Astrocyte (in vitro differentiated cells and primary cell): Measurements from ENCODE around the gene RHOB.

Source experiments
- CTCF ChIP-seq: IDR thresholded peaks from 2 replicates; pipeline ENCODE4 v1.5.1; 2011; ENCODE audit warnings: low read depth, mild to moderate bottlenecking, inconsistent platforms, low read length, moderate library complexity; ENCODE audit not compliant: insufficient read depth
- EZH2 ChIP-seq: IDR thresholded peaks from 2 replicates; pipeline ENCODE4 v1.6.1; 2012; ENCODE audit warnings: mild to moderate bottlenecking, low read length, inconsistent platforms; ENCODE audit not compliant: insufficient read depth

GRCh38 chr2:20424300-20425290 lies 22.3 kb upstream of the RHOB start:
- TF ChIP-seq CTCF: no peak
- no peak for TF ChIP-seq EZH2
